NOMO-1 treated with dmso at 0.1 percent for 144 hours (cell line): ENCODE results near the gene FST.

Experiments used
- DNase-seq: peaks from one replicate; lab custom pipeline; 2025; ENCODE audit not compliant: unreplicated experiment; lab: John Stamatoyannopoulos, UW

The FST gene

GRCh38 chr5:53515988-53516387 is 35.6 kb downstream of the FST start:
- no peak for DNase-seq

- no peak for DNase-seq
These were observed 40.4 kb downstream of the FST start for GRCh38 chr5:53520813-53521212.
